ENCODE results near the gene HIVEP2. TPM values are rescaled to one million over a fixed set of nuclear protein-coding genes. Genes with fewer than 3 reads are reported as not detected.
A peak's percentile ranks its signal among the peaks of the same experiment; 100 is the strongest.

The HIVEP2 gene
- polyA plus RNA-seq, 2 of the 4 experiments (the other 2 are of a cell fraction) = 2.2 to 2.6 TPM

DNA sequence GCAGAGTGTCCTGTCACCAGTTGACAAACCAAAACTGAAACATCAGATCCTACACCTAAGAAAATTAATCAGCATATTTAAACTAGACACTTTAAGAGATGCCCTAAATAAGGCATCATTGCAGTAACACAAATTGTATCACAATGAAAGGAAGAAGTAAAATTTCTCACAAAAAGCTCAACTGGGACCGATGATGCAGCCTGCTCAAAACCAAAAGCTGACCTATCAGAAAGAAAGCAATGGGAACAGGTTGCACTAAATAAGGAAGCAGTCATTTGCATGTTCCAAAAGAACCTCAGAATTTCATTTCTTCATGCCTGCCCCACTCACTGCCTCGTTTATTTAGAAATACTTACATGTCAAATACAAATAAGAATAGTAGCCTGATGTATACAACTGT is 12.1 kb downstream of the HIVEP2 start:
- ChIA-PET CTCF (no interaction called here), POLR2A (no interaction called here)
- H3K27ac ChIP-seq = no peak overlapping the region
- no peaks in the 10 kb centered on the region for H3K9me3 ChIP-seq
- H3K4me2 ChIP-seq = no peak overlapping the region
- FAIRE-seq (no peak), ATAC-seq (no peak), DNase-seq (ENCODE audit: low read depth in 1 of 2, low spot score in 1 of 2) (no peak)
- TF ChIP-seq ZC3H11A (IDR thresholded peaks at IDR 0.05) (no peak), RCOR1 (IDR thresholded peaks at IDR 0.05; ENCODE audit: low read depth, low read length) (no peak), TP53 (CRISPR knock-in tag; IDR thresholded peaks at IDR 0.05) (no peak), PHF8 (IDR thresholded peaks at IDR 0.05; ENCODE audit: borderline replicate concordance, low read depth) (no peak), HES2 (IDR thresholded peaks at IDR 0.05) (no peak), MAZ (IDR thresholded peaks at IDR 0.05; ENCODE audit: borderline replicate concordance, low read depth, low read length) (no peak), HOXB5 (CRISPR knock-in tag; IDR thresholded peaks at IDR 0.05) (no peak), CHD4 (IDR thresholded peaks at IDR 0.05; ENCODE audit: borderline replicate concordance) (no peak), POLR2AphosphoS2 (conservative IDR thresholded peaks at IDR 0.05; ENCODE audit: low read length) (no peak), FOSB (CRISPR knock-in tag; IDR thresholded peaks at IDR 0.05) (no peak), KDM5A (IDR thresholded peaks at IDR 0.05) (no peak)
- WGBS (ENCODE audit: missing lambda C conversion rate) = 66% methylated on average over 2 of the region's 2 CpGs
- no peak overlapping the region for H3K4me3 ChIP-seq
- H3K4me1 ChIP-seq = peaks cover 6% of the 10 kb centered on the region; the same call in 2 of the 3 replicates

- WGBS (ENCODE audit: missing lambda C conversion rate) = 87% methylated on average over 1 of the region's 1 CpG
- TF ChIP-seq EHF (CRISPR knock-in tag; IDR thresholded peaks at IDR 0.05) (no peak), PHF8 (IDR thresholded peaks at IDR 0.05; ENCODE audit: borderline replicate concordance, low read depth) (no peak), KDM5A (IDR thresholded peaks at IDR 0.05) (no peak), HOXB5 (CRISPR knock-in tag; IDR thresholded peaks at IDR 0.05) (no peak), MYC (IDR thresholded peaks at IDR 0.05; ENCODE audit: borderline replicate concordance, low read length) (no peak), ATOH8 (CRISPR knock-in tag; IDR thresholded peaks at IDR 0.05; ENCODE audit: low read depth) (no peak), TFCP2L1 (CRISPR knock-in tag; IDR thresholded peaks at IDR 0.05) (no peak), ELK1 (IDR thresholded peaks at IDR 0.05; ENCODE audit: low read depth, low read length) (no peak), MAZ (IDR thresholded peaks at IDR 0.05; ENCODE audit: borderline replicate concordance, low read depth, low read length) (no peak), GATA3 (IDR thresholded peaks at IDR 0.05; ENCODE audit: borderline replicate concordance) (no peak)
- ChIA-PET POLR2A (no interaction called here), CTCF (interaction anchor here (2.1 kb wide), 1 partner anchor 12 kb away, joined by 8 read pairs; no protein-coding TSS in a partner anchor)
- Histone ChIP-seq H3K4me3 (no peak overlapping the region), H3K4me2 (no peak overlapping the region), H3K9me3 (no peaks in the 10 kb centered on the region), H3K4me1 (peaks cover 20% of the 10 kb centered on the region), H3K27ac (no peak overlapping the region)
- FAIRE-seq (no peak), DNase-seq (ENCODE audit: low read depth in 1 of 2, low spot score in 1 of 2) (no peak), ATAC-seq (no peak)
Observed at GRCh38 chr6:142929751-142930358, 15.1 kb downstream of the HIVEP2 start.

GRCh38 chr6:142927904-142928303 is 17.1 kb downstream of the HIVEP2 start:
- WGBS (ENCODE audit: missing lambda C conversion rate) = 70% methylated on average over 5 of the region's 5 CpGs
- POLR2A ChIA-PET = no interaction called here
- FAIRE-seq (no peak), DNase-seq (ENCODE audit: low read depth in 1 of 2, low spot score in 1 of 2) (no peak), ATAC-seq (no peak)
- no peaks in the 10 kb centered on the region for H3K9me3 ChIP-seq
- CTCF ChIA-PET = no interaction called here
- H3K4me2 ChIP-seq = peak overlapping the region; percentile 87
- TF ChIP-seq, protein P1, sequence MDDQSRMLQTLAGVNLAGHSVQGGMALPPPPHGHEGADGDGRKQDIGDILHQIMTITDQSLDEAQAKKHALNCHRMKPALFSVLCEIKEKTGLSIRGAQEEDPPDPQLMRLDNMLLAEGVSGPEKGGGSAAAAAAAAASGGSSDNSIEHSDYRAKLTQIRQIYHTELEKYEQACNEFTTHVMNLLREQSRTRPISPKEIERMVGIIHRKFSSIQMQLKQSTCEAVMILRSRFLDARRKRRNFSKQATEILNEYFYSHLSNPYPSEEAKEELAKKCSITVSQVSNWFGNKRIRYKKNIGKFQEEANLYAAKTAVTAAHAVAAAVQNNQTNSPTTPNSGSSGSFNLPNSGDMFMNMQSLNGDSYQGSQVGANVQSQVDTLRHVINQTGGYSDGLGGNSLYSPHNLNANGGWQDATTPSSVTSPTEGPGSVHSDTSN (IDR thresholded peaks at IDR 0.05) = no peak
- no peak for TF ChIP-seq EP300 (IDR thresholded peaks at IDR 0.05)
- no peak for TF ChIP-seq POLR2A (IDR thresholded peaks at IDR 0.05; ENCODE audit: low read length)
- TF ChIP-seq HOXA7 (CRISPR knock-in tag; IDR thresholded peaks at IDR 0.05) = 0 out of 2 replicates have a peak, but pooled peaks have one; percentile 26
- TF ChIP-seq, protein P2, sequence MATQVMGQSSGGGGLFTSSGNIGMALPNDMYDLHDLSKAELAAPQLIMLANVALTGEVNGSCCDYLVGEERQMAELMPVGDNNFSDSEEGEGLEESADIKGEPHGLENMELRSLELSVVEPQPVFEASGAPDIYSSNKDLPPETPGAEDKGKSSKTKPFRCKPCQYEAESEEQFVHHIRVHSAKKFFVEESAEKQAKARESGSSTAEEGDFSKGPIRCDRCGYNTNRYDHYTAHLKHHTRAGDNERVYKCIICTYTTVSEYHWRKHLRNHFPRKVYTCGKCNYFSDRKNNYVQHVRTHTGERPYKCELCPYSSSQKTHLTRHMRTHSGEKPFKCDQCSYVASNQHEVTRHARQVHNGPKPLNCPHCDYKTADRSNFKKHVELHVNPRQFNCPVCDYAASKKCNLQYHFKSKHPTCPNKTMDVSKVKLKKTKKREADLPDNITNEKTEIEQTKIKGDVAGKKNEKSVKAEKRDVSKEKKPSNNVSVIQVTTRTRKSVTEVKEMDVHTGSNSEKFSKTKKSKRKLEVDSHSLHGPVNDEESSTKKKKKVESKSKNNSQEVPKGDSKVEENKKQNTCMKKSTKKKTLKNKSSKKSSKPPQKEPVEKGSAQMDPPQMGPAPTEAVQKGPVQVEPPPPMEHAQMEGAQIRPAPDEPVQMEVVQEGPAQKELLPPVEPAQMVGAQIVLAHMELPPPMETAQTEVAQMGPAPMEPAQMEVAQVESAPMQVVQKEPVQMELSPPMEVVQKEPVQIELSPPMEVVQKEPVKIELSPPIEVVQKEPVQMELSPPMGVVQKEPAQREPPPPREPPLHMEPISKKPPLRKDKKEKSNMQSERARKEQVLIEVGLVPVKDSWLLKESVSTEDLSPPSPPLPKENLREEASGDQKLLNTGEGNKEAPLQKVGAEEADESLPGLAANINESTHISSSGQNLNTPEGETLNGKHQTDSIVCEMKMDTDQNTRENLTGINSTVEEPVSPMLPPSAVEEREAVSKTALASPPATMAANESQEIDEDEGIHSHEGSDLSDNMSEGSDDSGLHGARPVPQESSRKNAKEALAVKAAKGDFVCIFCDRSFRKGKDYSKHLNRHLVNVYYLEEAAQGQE (IDR thresholded peaks at IDR 0.05) = no peak
- no peak overlapping the region for H3K27ac ChIP-seq
- H3K4me1 ChIP-seq = peaks cover 20% of the 10 kb centered on the region
- peak overlapping the region; percentile 68; the same call in 1 of the 3 replicates for H3K4me3 ChIP-seq
